Smooth muscle cell (in vitro differentiated cells): ENCODE data around the gene PABPN1L. TPM values are rescaled to one million over a fixed set of nuclear protein-coding genes. Genes with fewer than 3 reads are reported as not detected.

Experiments used
- DNase-seq: peaks from one replicate; lab custom pipeline; 2025; ENCODE audit not compliant: unreplicated experiment; lab: John Stamatoyannopoulos, UW
- H2AFZ ChIP-seq: fragments of 200-600 bp; sonication (generic); 2 replicates; pipeline ENCODE4 v1.6.0; 2016; ENCODE audit warnings: antibody characterized with exemption, low read depth, mild to moderate bottlenecking
- H3F3A ChIP-seq: fragments of 200-600 bp; sonication (generic); 2 replicates; pipeline ENCODE4 v1.6.0; 2017; ENCODE audit warnings: antibody characterized with exemption, low read depth
- H3K27ac ChIP-seq: fragments of 200-600 bp; sonication (generic); 2 replicates; pipeline ENCODE4 v1.5.1; 2016; ENCODE audit warnings: low read depth, mild to moderate bottlenecking
- H3K27me3 ChIP-seq: fragments of 200-600 bp; sonication (generic); 2 replicates; pipeline ENCODE4 v1.6.1; 2016; ENCODE audit warnings: low read depth, mild to moderate bottlenecking
- H3K36me3 ChIP-seq: fragments of 200-600 bp; sonication (generic); 2 replicates; pipeline ENCODE4 v1.5.1; 2016; ENCODE audit warnings: low read depth
- H3K4me1 ChIP-seq: fragments of 200-600 bp; sonication (generic); 2 replicates; pipeline ENCODE4 v1.5.1; 2016; ENCODE audit warnings: low read depth
- H3K4me2 ChIP-seq: fragments of 200-600 bp; sonication (generic); 2 replicates; pipeline ENCODE4 v1.6.0; 2016; ENCODE audit warnings: mild to moderate bottlenecking
- H3K4me3 ChIP-seq: fragments of 200-600 bp; sonication (generic); 2 replicates; pipeline ENCODE4 v1.5.1; 2016; ENCODE audit warnings: mild to moderate bottlenecking
- H3K79me2 ChIP-seq: fragments of 200-600 bp; sonication (generic); 2 replicates; pipeline ENCODE4 v1.6.0; 2016; ENCODE audit warnings: low read depth, mild to moderate bottlenecking
- H3K9ac ChIP-seq: fragments of 200-600 bp; sonication (generic); 2 replicates; pipeline ENCODE4 v1.6.0; 2016; ENCODE audit warnings: low read depth
- H3K9me3 ChIP-seq: fragments of 200-600 bp; sonication (generic); replicated peaks from 2 replicates; pipeline ENCODE4 v1.5.1; 2016; ENCODE audit warnings: low read depth
- H4K20me1 ChIP-seq: fragments of 200-600 bp; sonication (generic); 2 replicates; pipeline ENCODE4 v1.6.0; 2016; ENCODE audit warnings: low read depth
- WGBS: methylation state at CpG from one replicate; pipeline ENCODE4 v1.1.7; 2016; ENCODE audit warnings: low lambda C conversion rate; 5-methylcytosine and 5-hydroxymethylcytosine counted together
- polyA plus RNA-seq: library from polyadenylated mRNA; unstranded; fragments of >200 nt; fragmentation: Nextera tagmentation; extraction: Ambion mirVana; gene quantifications from 2 replicates; pipeline ENCODE4 v1.2.1, GENCODE V29; 2016
- total RNA-seq: library from RNA; depleted of rRNA; stranded (reverse); fragments of >200 nt; gene quantifications from 2 replicates; pipeline ENCODE4 v1.2.3, GENCODE V29; 2014
- TF ChIP-seq, protein P1 (sequence below): fragments of 200-600 bp; sonication (generic); IDR thresholded peaks from 2 replicates; pipeline ENCODE4 v1.5.1; 2017; ENCODE audit warnings: borderline replicate concordance, mild to moderate bottlenecking, antibody characterized with exemption; ENCODE audit not compliant: insufficient read depth, poor library complexity, severe bottlenecking

Gene PABPN1L
- total and polyA plus RNA-seq, 2 experiments from 2014 or later: not detected

DNA sequence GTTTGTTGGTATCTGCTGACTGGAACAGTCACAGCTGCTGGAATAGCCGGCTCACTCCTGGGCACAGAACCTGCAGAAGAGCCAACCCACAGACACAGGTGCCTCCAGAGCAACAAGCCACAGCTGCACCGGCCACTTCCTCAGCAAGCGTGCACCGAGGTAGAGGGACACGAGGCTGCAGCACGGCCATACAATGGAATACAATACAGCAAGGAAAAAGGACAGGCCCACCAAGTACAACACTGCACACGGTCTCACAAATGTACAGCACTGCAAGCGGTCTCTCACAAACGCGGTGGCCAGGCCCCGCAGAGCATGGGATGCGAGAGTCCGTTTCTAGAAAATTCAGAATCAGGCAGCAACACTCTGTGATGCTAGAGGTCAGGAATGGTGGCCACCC is 47.4 kb upstream of the PABPN1L start:
- Histone ChIP-seq H3K9ac (no peak overlapping the region), H3K4me2 (no peak overlapping the region), H3K9me3 (no peaks in the 10 kb centered on the region), H3F3A (no peaks in the 10 kb centered on the region), H3K4me3 (no peak overlapping the region), H3K4me1 (no peaks in the 10 kb centered on the region), H3K27me3 (no peaks in the 10 kb centered on the region), H2AFZ (no peak overlapping the region), H4K20me1 (no peaks in the 10 kb centered on the region), H3K79me2 (no peaks in the 10 kb centered on the region), H3K36me3 (no peaks in the 10 kb centered on the region), H3K27ac (no peak overlapping the region)
- WGBS: 98% methylated on average over 13 of the region's 13 CpGs
- TF ChIP-seq, protein P1, sequence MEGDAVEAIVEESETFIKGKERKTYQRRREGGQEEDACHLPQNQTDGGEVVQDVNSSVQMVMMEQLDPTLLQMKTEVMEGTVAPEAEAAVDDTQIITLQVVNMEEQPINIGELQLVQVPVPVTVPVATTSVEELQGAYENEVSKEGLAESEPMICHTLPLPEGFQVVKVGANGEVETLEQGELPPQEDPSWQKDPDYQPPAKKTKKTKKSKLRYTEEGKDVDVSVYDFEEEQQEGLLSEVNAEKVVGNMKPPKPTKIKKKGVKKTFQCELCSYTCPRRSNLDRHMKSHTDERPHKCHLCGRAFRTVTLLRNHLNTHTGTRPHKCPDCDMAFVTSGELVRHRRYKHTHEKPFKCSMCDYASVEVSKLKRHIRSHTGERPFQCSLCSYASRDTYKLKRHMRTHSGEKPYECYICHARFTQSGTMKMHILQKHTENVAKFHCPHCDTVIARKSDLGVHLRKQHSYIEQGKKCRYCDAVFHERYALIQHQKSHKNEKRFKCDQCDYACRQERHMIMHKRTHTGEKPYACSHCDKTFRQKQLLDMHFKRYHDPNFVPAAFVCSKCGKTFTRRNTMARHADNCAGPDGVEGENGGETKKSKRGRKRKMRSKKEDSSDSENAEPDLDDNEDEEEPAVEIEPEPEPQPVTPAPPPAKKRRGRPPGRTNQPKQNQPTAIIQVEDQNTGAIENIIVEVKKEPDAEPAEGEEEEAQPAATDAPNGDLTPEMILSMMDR: no peak
- no peak for DNase-seq

DNA sequence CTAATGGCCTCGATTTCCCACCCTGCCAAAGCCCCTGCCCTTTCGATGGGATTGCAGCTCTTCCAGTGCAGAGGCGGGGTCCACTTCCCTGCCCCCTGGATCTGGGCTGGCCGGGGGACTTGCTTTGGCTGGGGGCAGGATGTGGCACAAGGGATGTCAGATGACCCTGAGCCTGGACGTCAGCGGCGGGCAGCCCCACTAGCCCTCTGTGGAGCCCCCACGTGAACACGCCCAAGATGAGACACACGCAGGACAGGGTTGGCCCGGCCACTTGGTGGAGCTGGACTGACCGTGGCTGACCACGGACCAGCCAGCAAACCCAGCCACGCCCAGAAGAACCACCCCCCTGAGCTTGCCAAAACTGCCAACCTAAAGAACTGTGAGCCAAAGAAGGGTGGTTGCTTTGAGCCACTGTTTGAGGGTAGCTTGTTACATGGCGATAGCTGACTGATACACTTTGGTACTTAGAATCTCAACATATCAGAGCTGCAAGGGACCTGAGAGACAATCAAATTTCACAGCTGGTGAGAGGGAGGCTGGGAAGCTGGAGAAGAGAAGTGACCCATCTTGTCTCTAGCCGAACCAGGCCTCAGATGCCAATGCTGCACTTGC is 46.6 kb upstream of the PABPN1L start:
- Histone ChIP-seq H3K4me2 (no peak overlapping the region), H3K36me3 (no peaks in the 10 kb centered on the region), H3K27ac (no peak overlapping the region), H4K20me1 (no peaks in the 10 kb centered on the region), H3K4me3 (no peak overlapping the region), H2AFZ (no peak overlapping the region), H3F3A (no peaks in the 10 kb centered on the region), H3K9ac (no peak overlapping the region), H3K4me1 (no peaks in the 10 kb centered on the region), H3K27me3 (no peaks in the 10 kb centered on the region), H3K79me2 (no peaks in the 10 kb centered on the region), H3K9me3 (no peaks in the 10 kb centered on the region)
- no peak for DNase-seq
- 93% methylated on average over 16 of the region's 16 CpGs for WGBS
- TF ChIP-seq, protein P1: no peak

DNA sequence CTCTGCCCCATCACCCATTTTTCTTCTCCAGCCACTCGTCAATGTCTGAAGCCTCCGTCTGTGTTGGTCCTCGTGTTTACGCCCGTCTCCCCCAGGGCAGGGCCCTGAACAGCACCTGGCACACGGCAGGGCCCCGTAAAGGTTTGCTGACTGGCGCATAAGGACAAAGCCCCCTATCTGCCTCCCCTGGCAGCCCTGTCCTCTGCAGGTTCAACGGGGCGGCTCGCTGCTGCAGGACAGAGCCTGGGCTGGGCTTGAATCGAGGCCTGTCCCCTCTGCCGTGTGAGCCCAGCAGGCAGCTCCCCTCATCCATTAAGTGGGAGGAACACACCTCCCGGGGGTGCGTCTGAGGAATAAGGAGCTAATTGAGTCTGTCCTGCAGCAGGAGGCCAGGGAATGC is 46.1 kb upstream of the PABPN1L start:
- no peaks in the 10 kb centered on the region for H3K9me3 ChIP-seq
- H2AFZ ChIP-seq: no peak overlapping the region
- H3K4me1 ChIP-seq: no peaks in the 10 kb centered on the region
- H3F3A ChIP-seq: no peaks in the 10 kb centered on the region
- no peaks in the 10 kb centered on the region for H3K36me3 ChIP-seq
- H4K20me1 ChIP-seq: no peaks in the 10 kb centered on the region
- no peak for DNase-seq
- H3K9ac ChIP-seq: no peak overlapping the region
- TF ChIP-seq, protein P1: no peak
- H3K27ac ChIP-seq: no peak overlapping the region
- no peaks in the 10 kb centered on the region for H3K27me3 ChIP-seq
- H3K79me2 ChIP-seq: no peaks in the 10 kb centered on the region
- no peak overlapping the region for H3K4me3 ChIP-seq
- 90% methylated on average over 15 of the region's 15 CpGs for WGBS
- H3K4me2 ChIP-seq: no peak overlapping the region

DNA sequence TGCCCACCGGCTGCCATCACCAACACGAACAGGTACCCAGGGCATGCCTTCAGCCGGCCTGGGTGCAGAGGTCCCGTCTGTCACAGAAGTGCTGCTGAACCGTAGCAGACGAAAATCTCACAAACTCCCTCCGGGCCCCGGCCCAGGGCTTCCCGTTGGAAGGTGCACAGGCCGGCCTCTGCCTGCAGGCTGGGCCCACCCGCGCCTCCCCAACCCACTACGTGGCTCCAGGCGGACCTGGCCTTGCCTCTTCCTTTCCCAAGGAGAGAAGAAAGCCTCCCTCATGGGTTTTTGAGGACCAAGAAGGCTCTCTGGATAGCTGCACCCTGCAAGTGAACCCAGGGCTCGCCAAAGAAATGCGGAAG is 45.5 kb upstream of the PABPN1L start:
- Histone ChIP-seq H4K20me1 (no peaks in the 10 kb centered on the region), H3K36me3 (no peaks in the 10 kb centered on the region), H3K4me2 (no peak overlapping the region), H3K9ac (no peak overlapping the region), H3K27me3 (no peaks in the 10 kb centered on the region), H3K79me2 (no peaks in the 10 kb centered on the region), H2AFZ (no peak overlapping the region), H3K9me3 (no peaks in the 10 kb centered on the region), H3K27ac (no peak overlapping the region), H3K4me3 (no peak overlapping the region), H3K4me1 (no peaks in the 10 kb centered on the region), H3F3A (no peaks in the 10 kb centered on the region)
- WGBS: 93% methylated on average over 16 of the region's 16 CpGs
- TF ChIP-seq, protein P1: no peak
- DNase-seq: no peak
